Fibroblast of skin of abdomen (primary cell): ENCODE results near the gene SIGLEC15. TPM values are rescaled to one million over a fixed set of nuclear protein-coding genes. Genes with fewer than 3 reads are reported as not detected.
"Not testable (repeated sequence)": the region's sequence is repeated elsewhere in the genome, so short reads cannot be mapped to it uniquely, and the experiment has no call there.

ENCODE experiments used
- DNase-seq: peaks from one replicate; pipeline ENCODE4 v3.0.0-alpha.2; 2013
- polyA plus RNA-seq, 2 experiments: library from polyadenylated mRNA; unstranded; fragments of 120-200 nt; gene quantifications; one replicate each; pipeline ENCODE4 v1.2.1, GENCODE V29; 2013; ENCODE audit not compliant: insufficient read length in 2 of 2

SIGLEC15 gene
- polyA plus RNA-seq (2013, experiment 1 of 2; ENCODE audit: insufficient read length) = 2.4 TPM
- 2.8 TPM for polyA plus RNA-seq (2013, experiment 2 of 2; ENCODE audit: insufficient read length)

- DNase-seq = no peak
These were observed at the start of gene SIGLEC15 for GRCh38 chr18:45825258-45826044. Gene SIGLEC15 (plus strand): TSS chr18:45825675. CDS start chr18:45825729, 54 bp downstream.

- DNase-seq = no peak
These were observed 49.7 kb upstream of the SIGLEC15 start for GRCh38 chr18:45775743-45776142.

GRCh38 chr18:45777393-45777792 is 48.1 kb upstream of the SIGLEC15 start:
- peak; percentile 95 for DNase-seq

- DNase-seq = no peak
These were observed 44.9 kb upstream of the SIGLEC15 start for GRCh38 chr18:45780568-45780967.

GRCh38 chr18:45782662-45783061 is 42.8 kb upstream of the SIGLEC15 start:
- DNase-seq = no peak

- DNase-seq = peak; percentile 87
These were observed 42.1 kb upstream of the SIGLEC15 start for GRCh38 chr18:45783097-45784075.

- DNase-seq = peak; percentile 73
These were observed 40.3 kb upstream of the SIGLEC15 start for GRCh38 chr18:45785134-45785533.

GRCh38 chr18:45786941-45787340 is 38.5 kb upstream of the SIGLEC15 start:
- no peak for DNase-seq

- DNase-seq = no peak
These were observed 38.1 kb upstream of the SIGLEC15 start for GRCh38 chr18:45787346-45787745.

GRCh38 chr18:45788861-45789260 is 36.6 kb upstream of the SIGLEC15 start:
- DNase-seq = no peak

- DNase-seq = no peak
These were observed 32.8 kb upstream of the SIGLEC15 start for GRCh38 chr18:45792506-45793263.

- DNase-seq = peak; percentile 82
These were observed 32.1 kb upstream of the SIGLEC15 start for GRCh38 chr18:45793264-45793965.

GRCh38 chr18:45801416-45802004 is 24.0 kb upstream of the SIGLEC15 start:
- DNase-seq = peak; percentile 18

GRCh38 chr18:45802814-45803492 is 22.5 kb upstream of the SIGLEC15 start:
- DNase-seq = peak; percentile 98

- no peak for DNase-seq
These were observed 19.9 kb upstream of the SIGLEC15 start for GRCh38 chr18:45805551-45805950.

- peak; percentile 86 for DNase-seq
These were observed 19.2 kb upstream of the SIGLEC15 start for GRCh38 chr18:45806226-45806625.

- DNase-seq = not testable (repeated sequence)
These were observed 18.3 kb upstream of the SIGLEC15 start for GRCh38 chr18:45807144-45807543.

- DNase-seq = not testable (repeated sequence)
These were observed 10.7 kb upstream of the SIGLEC15 start for GRCh38 chr18:45814733-45815132.

- DNase-seq = no peak
These were observed 7.9 kb upstream of the SIGLEC15 start for GRCh38 chr18:45817543-45817942.

GRCh38 chr18:45818765-45819164 is 6.7 kb upstream of the SIGLEC15 start:
- DNase-seq = not testable (repeated sequence)
